Fibroblast of gingiva (primary cell): Measurements from ENCODE around the gene COQ5.
"Not testable (repeated sequence)": the region's sequence is repeated elsewhere in the genome, so short reads cannot be mapped to it uniquely, and the experiment has no call there.

Source experiments
- DNase-seq: peaks from one replicate; pipeline ENCODE4 v3.0.0-alpha.2; 2011; ENCODE audit warnings: low read depth

Gene COQ5

GRCh38 chr12:120529641-120530417, 871 bp upstream of the COQ5 start:
- peak; percentile 20 for DNase-seq

GRCh38 chr12:120522568-120522967, 6.4 kb downstream of the COQ5 start:
- DNase-seq = no peak

GRCh38 chr12:120519324-120519723, 9.6 kb downstream of the COQ5 start:
- DNase-seq = not testable (repeated sequence)

- DNase-seq = no peak
Measured at GRCh38 chr12:120515496-120515895, 13.5 kb downstream of the COQ5 start.

GRCh38 chr12:120514002-120514401, 15.0 kb downstream of the COQ5 start:
- DNase-seq = no peak

- DNase-seq = no peak
Measured at GRCh38 chr12:120508537-120508936, 20.4 kb downstream of the COQ5 start.

GRCh38 chr12:120504587-120504986, 24.4 kb downstream of the COQ5 start:
- no peak for DNase-seq

GRCh38 chr12:120500581-120500980, 28.4 kb downstream of the COQ5 start:
- peak; percentile 62 for DNase-seq

GRCh38 chr12:120498870-120499515, 30.0 kb downstream of the COQ5 start:
- no peak for DNase-seq

GRCh38 chr12:120497524-120498150, 31.3 kb downstream of the COQ5 start:
- DNase-seq = peak; percentile 20

- peak; percentile 34 for DNase-seq
Measured at GRCh38 chr12:120496413-120497340, 32.3 kb downstream of the COQ5 start.

GRCh38 chr12:120495731-120496412, 33.1 kb downstream of the COQ5 start, which contains the start of gene DYNLL1:
Gene DYNLL1 (plus strand): TSS chr12:120496113. CDS start chr12:120496422, 309 bp downstream.
- DNase-seq = peak; percentile 94

GRCh38 chr12:120495186-120495730, 33.7 kb downstream of the COQ5 start:
- DNase-seq = no peak

GRCh38 chr12:120490833-120491512, 38.0 kb downstream of the COQ5 start:
- DNase-seq = no peak

- DNase-seq = no peak
Measured at GRCh38 chr12:120490325-120490724, 38.6 kb downstream of the COQ5 start.

GRCh38 chr12:120489018-120489417, 39.9 kb downstream of the COQ5 start:
- no peak for DNase-seq

- no peak for DNase-seq
Measured at GRCh38 chr12:120488057-120488640, 40.8 kb downstream of the COQ5 start.

GRCh38 chr12:120487552-120487951, 41.4 kb downstream of the COQ5 start:
- not testable (repeated sequence) for DNase-seq

- DNase-seq = no peak
Measured at GRCh38 chr12:120485961-120486881, 42.7 kb downstream of the COQ5 start.
